ENCODE data around the gene RALA.

RALA gene

GRCh38 chr7:39753823-39754325 is 130.5 kb downstream of the RALA start:
- H3K4me3 ChIP-seq (ENCODE audit: low read depth, low read length), result no peak overlapping the region
- TF ChIP-seq CTCF (IDR thresholded peaks at IDR 0.05; ENCODE audit: borderline replicate concordance, insufficient read depth, low read depth, low read length), result no peak

GRCh38 chr7:39754326-39755120 is 131.2 kb downstream of the RALA start:
- H3K4me3 ChIP-seq (ENCODE audit: low read depth, low read length), result no peak overlapping the region
- no peak for TF ChIP-seq CTCF (IDR thresholded peaks at IDR 0.05; ENCODE audit: borderline replicate concordance, insufficient read depth, low read depth, low read length)

GRCh38 chr7:39757604-39758003 is 134.2 kb downstream of the RALA start:
- H3K4me3 ChIP-seq (ENCODE audit: low read depth, low read length), result no peak overlapping the region
- TF ChIP-seq CTCF (IDR thresholded peaks at IDR 0.05; ENCODE audit: borderline replicate concordance, insufficient read depth, low read depth, low read length), result no peak

Data from GM12875 (cell line).